ENCODE measurements around the gene ALDH2. TPM values are rescaled to one million over a fixed set of nuclear protein-coding genes. Genes with fewer than 3 reads are reported as not detected.

ALDH2 gene
- total and polyA plus RNA-seq, 2 donors (not counting 1 experiment from before 2014, with no cell fraction given) = 7.0 to 22.3 TPM

GRCh38 chr12:111850526-111850925 is 83.8 kb downstream of the ALDH2 start:
- Histone ChIP-seq H3K36me3 (replicated peaks in 1 of 2; ENCODE audit: control extremely low read depth in 1 of 2, control insufficient read depth in 1 of 2, extremely low read depth in 1 of 2, insufficient read depth in 2 of 2, low read length in 1 of 2) (peaks cover 1 to 12% of the 10 kb centered on the region in 2 experiments), H3K27me3 (replicated peaks in 1 of 4; ENCODE audit: control extremely low read depth in 1 of 4, control insufficient read depth in 3 of 4, insufficient read depth in 4 of 4, low read length in 3 of 4) (no peaks in the 10 kb centered on the region), H3K4me2 (replicated peaks; ENCODE audit: low read depth, low read length, poor library complexity, severe bottlenecking) (no peak overlapping the region), H3K4me3 (ENCODE audit: control extremely low read depth in 1 of 5, extremely low read depth in 1 of 5, insufficient read depth in 1 of 5, low read depth in 2 of 5, low read length in 4 of 5) (no peak overlapping the region), H3K4me1 (ENCODE audit: control insufficient read depth in 2 of 2, insufficient read depth in 2 of 2, low read length in 2 of 2) (no peaks in the 10 kb centered on the region), H4K20me1 (ENCODE audit: control insufficient read depth, insufficient read depth, low read length, poor library complexity, severe bottlenecking) (peaks cover 6% of the 10 kb centered on the region), H3K9me3 (ENCODE audit: control extremely low read depth in 1 of 3, control insufficient read depth in 2 of 3, insufficient read depth in 1 of 3, low read length in 2 of 3) (peaks cover 0 to 5% (median 0%) of the 10 kb centered on the region in 3 donors), H3K27ac (ENCODE audit: low read length in 2 of 2) (no peak overlapping the region), H3K9ac (ENCODE audit: low read length) (no peak overlapping the region), H2AFZ (ENCODE audit: insufficient read depth, low read depth, low read length, poor library complexity, severe bottlenecking) (no peak overlapping the region), H3K79me2 (ENCODE audit: control insufficient read depth, insufficient read depth, low read length) (peaks cover 97% of the 10 kb centered on the region)
- Mint-ChIP-seq H3K27me3 (no peaks in the 10 kb centered on the region), H3K9me3 (ENCODE audit: insufficient read depth) (peaks cover 5% of the 10 kb centered on the region), H3K4me1 (peaks cover 12% of the 10 kb centered on the region), H3K27ac (no peak overlapping the region), H3K4me3 (no peak overlapping the region)
- ATAC-seq (ENCODE audit: low read depth) (no peak), DNase-seq (no peak)
- no peak for TF ChIP-seq EZH2 (IDR thresholded peaks at IDR 0.05; ENCODE audit: borderline replicate concordance, insufficient read depth, low read depth, low read length, poor library complexity, severe bottlenecking)
- no peak for TF ChIP-seq CTCF (IDR thresholded peaks at IDR 0.05)
- CTCF ChIA-PET = no interaction called here
- intact Hi-C loops (cut with micrococcal nuclease) = no loop called here
- WGBS (ENCODE audit: insufficient coverage) = 93% methylated on average over 2 of the region's 2 CpGs
- POLR2A ChIA-PET = no interaction called here

GRCh38 chr12:111858186-111858585 is 91.5 kb downstream of the ALDH2 start:
- ATAC-seq (ENCODE audit: low read depth) (no peak), DNase-seq (no peak)
- no peak overlapping the region for H3K27ac Mint-ChIP-seq
- H3K4me1 ChIP-seq (ENCODE audit: control insufficient read depth in 2 of 2, insufficient read depth in 2 of 2, low read length in 2 of 2) = no peaks in the 10 kb centered on the region
- peaks cover 30% of the 10 kb centered on the region for H4K20me1 ChIP-seq (ENCODE audit: control insufficient read depth, insufficient read depth, low read length, poor library complexity, severe bottlenecking)
- H3K4me3 ChIP-seq (ENCODE audit: control extremely low read depth in 1 of 5, extremely low read depth in 1 of 5, insufficient read depth in 1 of 5, low read depth in 2 of 5, low read length in 4 of 5) = no peak overlapping the region
- no peak overlapping the region for H3K4me2 ChIP-seq (replicated peaks; ENCODE audit: low read depth, low read length, poor library complexity, severe bottlenecking)
- intact Hi-C loops (cut with micrococcal nuclease) = no loop called here
- no peaks in the 10 kb centered on the region for H3K27me3 ChIP-seq (replicated peaks in 1 of 4; ENCODE audit: control extremely low read depth in 1 of 4, control insufficient read depth in 3 of 4, insufficient read depth in 4 of 4, low read length in 3 of 4)
- no peak overlapping the region for H2AFZ ChIP-seq (ENCODE audit: insufficient read depth, low read depth, low read length, poor library complexity, severe bottlenecking)
- H3K27ac ChIP-seq (ENCODE audit: low read length in 2 of 2) = no peak overlapping the region
- H3K9me3 Mint-ChIP-seq (ENCODE audit: insufficient read depth) = no peaks in the 10 kb centered on the region
- ChIA-PET CTCF (no interaction called here), POLR2A (no interaction called here)
- peaks cover 0 to 9% of the 10 kb centered on the region in 2 experiments for H3K36me3 ChIP-seq (replicated peaks in 1 of 2; ENCODE audit: control extremely low read depth in 1 of 2, control insufficient read depth in 1 of 2, extremely low read depth in 1 of 2, insufficient read depth in 2 of 2, low read length in 1 of 2)
- 100% methylated on average over 1 of the region's 2 CpGs for WGBS (ENCODE audit: insufficient coverage)
- no peak overlapping the region for H3K4me3 Mint-ChIP-seq
- H3K9me3 ChIP-seq (ENCODE audit: control extremely low read depth in 1 of 3, control insufficient read depth in 2 of 3, insufficient read depth in 1 of 3, low read length in 2 of 3) = no peaks in the 10 kb centered on the region
- H3K9ac ChIP-seq (ENCODE audit: low read length) = no peak overlapping the region
- no peaks in the 10 kb centered on the region for H3K27me3 Mint-ChIP-seq
- peaks cover 10% of the 10 kb centered on the region for H3K4me1 Mint-ChIP-seq
- TF ChIP-seq EZH2 (IDR thresholded peaks at IDR 0.05; ENCODE audit: borderline replicate concordance, insufficient read depth, low read depth, low read length, poor library complexity, severe bottlenecking) (no peak), CTCF (IDR thresholded peaks at IDR 0.05) (no peak)
- H3K79me2 ChIP-seq (ENCODE audit: control insufficient read depth, insufficient read depth, low read length) = peaks cover 100% of the 10 kb centered on the region

Measured in B cell (primary cell).